Heart left ventricle (tissue), 13 donors: ENCODE measurements around the gene FAF1.

Experiments used
- POLR2A ChIP-seq, 2 donors: fragments of 450-650 bp; IDR thresholded peaks; one replicate each; pipeline ENCODE4 v1.6.1; 2017; ENCODE audit warnings: antibody characterized with exemption in 2 of 2, mild to moderate bottlenecking in 2 of 2, moderate library complexity in 2 of 2
- TF ChIP-seq, protein P1 (sequence below), 12 donors: fragments of 200-600 bp; sonication (generic) in 4 of 12; IDR thresholded peaks; one replicate each; pipeline versions ENCODE4 v1.5.0 to v1.8.0; 2018 to 2022; ENCODE audit warnings: antibody characterized with exemption in 12 of 12, mild to moderate bottlenecking in 5 of 12
- donor health status: ischemic (EF 13 %, LVEDD 7.1; RV severe dilation, severe dysfunction).
- donor health status: DM: no; HTN: yes; CAD: no.
- donor health status: DM: no; HTN: no; CAD: no.
- donor health status: ischemic (EF 25% LVEDD 6.9; RV normal size, moderate dysfunction).
- donor health status: ischemic (EF 25% LVEDD 5.7; RV mildly dilated, moderate dysfunction).
- donor health status: ischemic (EF 35%, LVEDD 5.7; RV mildly dilated, moderate dysfunction).
- donor health status: nonischemic (EF 11% LVEDD 7.7; RV severe dilation, severe dysfunction).
- donor health status: DM: yes; HTN: yes; CAD: no.
- donor health status: PGD.
- donor health status: ischemic (EF 29% LVEDD 5.4; RV normal size, mild dysfunction).
- donor health status: nonischemic (EF 23%, LVEDD 6.1; RV moderate dilation, normal function).

DNA sequence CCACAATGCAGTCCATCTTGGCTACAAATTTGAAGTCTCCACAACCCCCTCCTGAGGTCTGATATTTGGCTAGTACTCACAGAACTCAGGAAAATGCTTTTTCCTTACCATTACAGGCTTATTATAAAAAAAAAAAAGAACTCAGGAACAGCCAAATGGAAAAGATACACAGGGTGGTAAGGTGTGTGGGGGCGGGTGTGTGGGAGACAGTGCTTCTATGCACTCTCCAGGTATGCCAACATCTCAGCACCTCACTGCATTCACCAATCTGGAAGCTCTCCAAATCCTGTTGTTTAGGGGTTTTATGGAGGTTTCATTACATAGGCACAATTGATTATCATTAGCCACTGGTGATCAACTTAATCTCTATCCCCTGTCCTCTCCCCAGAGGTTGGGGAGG is 126.9 kb downstream of the FAF1 start:
- TF ChIP-seq, protein P1, sequence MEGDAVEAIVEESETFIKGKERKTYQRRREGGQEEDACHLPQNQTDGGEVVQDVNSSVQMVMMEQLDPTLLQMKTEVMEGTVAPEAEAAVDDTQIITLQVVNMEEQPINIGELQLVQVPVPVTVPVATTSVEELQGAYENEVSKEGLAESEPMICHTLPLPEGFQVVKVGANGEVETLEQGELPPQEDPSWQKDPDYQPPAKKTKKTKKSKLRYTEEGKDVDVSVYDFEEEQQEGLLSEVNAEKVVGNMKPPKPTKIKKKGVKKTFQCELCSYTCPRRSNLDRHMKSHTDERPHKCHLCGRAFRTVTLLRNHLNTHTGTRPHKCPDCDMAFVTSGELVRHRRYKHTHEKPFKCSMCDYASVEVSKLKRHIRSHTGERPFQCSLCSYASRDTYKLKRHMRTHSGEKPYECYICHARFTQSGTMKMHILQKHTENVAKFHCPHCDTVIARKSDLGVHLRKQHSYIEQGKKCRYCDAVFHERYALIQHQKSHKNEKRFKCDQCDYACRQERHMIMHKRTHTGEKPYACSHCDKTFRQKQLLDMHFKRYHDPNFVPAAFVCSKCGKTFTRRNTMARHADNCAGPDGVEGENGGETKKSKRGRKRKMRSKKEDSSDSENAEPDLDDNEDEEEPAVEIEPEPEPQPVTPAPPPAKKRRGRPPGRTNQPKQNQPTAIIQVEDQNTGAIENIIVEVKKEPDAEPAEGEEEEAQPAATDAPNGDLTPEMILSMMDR (IDR thresholded peaks at IDR 0.05) = no peak
- TF ChIP-seq POLR2A (IDR thresholded peaks at IDR 0.05) = no peak
